Endothelial cell (in vitro differentiated cells): ENCODE data around the gene RXYLT1. TPM values are rescaled to one million over a fixed set of nuclear protein-coding genes. Genes with fewer than 3 reads are reported as not detected.

ENCODE experiments used
- DNase-seq: peaks from one replicate; pipeline ENCODE4 v3.0.0; 2021; ENCODE audit warnings: low spot score
- H3K27ac Mint-ChIP-seq: one replicate; pipeline ENCODE4 v1.8.0; 2021; ENCODE audit warnings: mixed read lengths, inconsistent platforms; ENCODE audit not compliant: unreplicated experiment
- H3K27me3 Mint-ChIP-seq: one replicate; pipeline ENCODE4 v1.8.0; 2021; ENCODE audit warnings: mild to moderate bottlenecking, moderate library complexity, mixed read lengths, inconsistent platforms; ENCODE audit not compliant: unreplicated experiment
- H3K36me3 Mint-ChIP-seq: one replicate; pipeline ENCODE4 v1.8.0; 2021; ENCODE audit warnings: mild to moderate bottlenecking, low read depth, mixed read lengths, inconsistent platforms; ENCODE audit not compliant: unreplicated experiment
- H3K4me1 Mint-ChIP-seq: one replicate; pipeline ENCODE4 v1.8.0; 2021; ENCODE audit warnings: mild to moderate bottlenecking, mixed read lengths, inconsistent platforms; ENCODE audit not compliant: unreplicated experiment
- H3K4me3 Mint-ChIP-seq: one replicate; pipeline ENCODE4 v1.8.0; 2021; ENCODE audit warnings: mild to moderate bottlenecking, mixed read lengths, inconsistent platforms; ENCODE audit not compliant: unreplicated experiment
- H3K9me3 Mint-ChIP-seq: one replicate; pipeline ENCODE4 v1.8.0; 2021; ENCODE audit warnings: mixed read lengths, inconsistent platforms; ENCODE audit not compliant: unreplicated experiment
- CTCF ChIP-seq: fragments of 200-600 bp; sonication (generic); IDR thresholded peaks from one replicate; pipeline ENCODE4 v1.5.0; 2021; ENCODE audit warnings: antibody characterized with exemption; ENCODE audit not compliant: unreplicated experiment
- total RNA-seq: library from RNA; stranded (reverse); fragmentation: NEBNext Ultra II Directional; extraction: Animal tissue kit (Norgen Biotek cat#: 25700); gene quantifications from one replicate; pipeline ENCODE4 v1.2.1, GENCODE V29; 2021; ENCODE audit not compliant: unreplicated experiment

Gene RXYLT1
- total RNA-seq, 1 donor from 2014 or later = 14.2 TPM

- no peaks in the 10 kb centered on the region for H3K36me3 Mint-ChIP-seq
- H3K4me3 Mint-ChIP-seq = no peak overlapping the region
- H3K9me3 Mint-ChIP-seq = no peaks in the 10 kb centered on the region
- TF ChIP-seq CTCF = no peak
- no peak overlapping the region for H3K27ac Mint-ChIP-seq
- H3K27me3 Mint-ChIP-seq = no peaks in the 10 kb centered on the region
- no peaks in the 10 kb centered on the region for H3K4me1 Mint-ChIP-seq
- DNase-seq = no peak
These were observed 75.6 kb downstream of the RXYLT1 start for GRCh38 chr12:63855299-63855698.

GRCh38 chr12:63857771-63858670 is 78.3 kb downstream of the RXYLT1 start:
- Mint-ChIP-seq H3K4me1 (peaks cover 8% of the 10 kb centered on the region), H3K4me3 (no peak overlapping the region), H3K27me3 (no peaks in the 10 kb centered on the region), H3K9me3 (no peaks in the 10 kb centered on the region), H3K36me3 (no peaks in the 10 kb centered on the region), H3K27ac (no peak overlapping the region)
- no peak for TF ChIP-seq CTCF
- DNase-seq = no peak

Other genes starting within 250 kb of the RXYLT1 start
- gene DPY19L2, start 111.4 kb upstream of the RXYLT1 start, total RNA-seq = 16.4 TPM
- 49.3 TPM for gene SRGAP1, start 64.8 kb downstream of the RXYLT1 start, total RNA-seq